Measurements from ENCODE around the gene SLC39A5. TPM values are rescaled to one million over a fixed set of nuclear protein-coding genes. Genes with fewer than 3 reads are reported as not detected.

SLC39A5 gene
- total RNA-seq, 2 donors from 2014 or later = 306 to 333 TPM

DNA sequence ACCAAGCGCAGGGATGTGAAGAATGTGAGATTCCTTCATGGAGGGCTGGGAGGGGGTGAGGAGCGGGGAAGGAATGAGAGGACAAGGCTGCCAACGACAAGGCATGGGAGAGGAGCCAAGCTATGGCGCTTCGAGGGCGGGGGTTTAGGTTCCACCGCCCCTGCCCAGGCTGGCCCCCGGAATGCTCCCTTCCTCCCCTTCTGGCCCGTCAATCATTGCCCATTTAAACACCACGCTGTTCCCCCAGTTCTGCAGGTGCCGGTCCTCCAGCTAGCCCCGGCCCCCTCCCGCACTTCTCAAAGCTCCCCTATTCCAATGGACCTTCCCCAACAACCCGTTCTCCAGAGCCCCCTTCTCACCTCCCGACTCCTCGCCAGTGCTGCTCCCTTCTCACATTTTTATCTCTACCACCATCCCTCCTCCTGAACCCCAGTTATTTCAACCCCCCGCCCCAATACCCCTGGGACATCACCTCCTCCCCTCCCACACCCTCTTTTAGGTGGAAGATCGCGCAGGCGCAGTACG lies 8.6 kb upstream of the SLC39A5 start:
- Histone ChIP-seq H3K4me3 (peak overlapping the region; percentile 52 to 66), H3K27ac (peak overlapping the region; percentile 96 to 98 (median 98)), H3K36me3 (replicated peaks in 1 of 2; ENCODE audit: insufficient read depth in 1 of 2, low read depth in 2 of 2) (no peaks in the 10 kb centered on the region), H3K27me3 (no peaks in the 10 kb centered on the region), H3K9me3 (no peaks in the 10 kb centered on the region), H3K4me1 (peaks cover 49% of the 10 kb centered on the region)
- DNase-seq = peak; percentile 58 to 67 (median 62)
- TF ChIP-seq POLR2A (IDR thresholded peaks at IDR 0.05) = no peak
- TF ChIP-seq, protein P1, sequence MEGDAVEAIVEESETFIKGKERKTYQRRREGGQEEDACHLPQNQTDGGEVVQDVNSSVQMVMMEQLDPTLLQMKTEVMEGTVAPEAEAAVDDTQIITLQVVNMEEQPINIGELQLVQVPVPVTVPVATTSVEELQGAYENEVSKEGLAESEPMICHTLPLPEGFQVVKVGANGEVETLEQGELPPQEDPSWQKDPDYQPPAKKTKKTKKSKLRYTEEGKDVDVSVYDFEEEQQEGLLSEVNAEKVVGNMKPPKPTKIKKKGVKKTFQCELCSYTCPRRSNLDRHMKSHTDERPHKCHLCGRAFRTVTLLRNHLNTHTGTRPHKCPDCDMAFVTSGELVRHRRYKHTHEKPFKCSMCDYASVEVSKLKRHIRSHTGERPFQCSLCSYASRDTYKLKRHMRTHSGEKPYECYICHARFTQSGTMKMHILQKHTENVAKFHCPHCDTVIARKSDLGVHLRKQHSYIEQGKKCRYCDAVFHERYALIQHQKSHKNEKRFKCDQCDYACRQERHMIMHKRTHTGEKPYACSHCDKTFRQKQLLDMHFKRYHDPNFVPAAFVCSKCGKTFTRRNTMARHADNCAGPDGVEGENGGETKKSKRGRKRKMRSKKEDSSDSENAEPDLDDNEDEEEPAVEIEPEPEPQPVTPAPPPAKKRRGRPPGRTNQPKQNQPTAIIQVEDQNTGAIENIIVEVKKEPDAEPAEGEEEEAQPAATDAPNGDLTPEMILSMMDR (IDR thresholded peaks at IDR 0.05) = no peak
- ATAC-seq = no peak
- intact Hi-C loops (cut with DNase I) = no loop called here
- 0 to 1% methylated on average over 20 to 21 of the region's 21 CpGs for WGBS, 2 donors

GRCh38 chr12:56221757-56222530 lies 7.9 kb upstream of the SLC39A5 start, which contains the start of gene RNF41:
RNF41 (minus strand) TSS chr12:56221922; CDS start chr12:56214047, 7,875 bp downstream.
- Histone ChIP-seq H3K4me3 (peak within 1 kb of the TSS; percentile 52 to 66), H3K36me3 (replicated peaks in 1 of 2; ENCODE audit: insufficient read depth in 1 of 2, low read depth in 2 of 2) (no peaks in the 10 kb centered on the region), H3K27me3 (no peaks in the 10 kb centered on the region), H3K4me1 (peaks cover 45% of the 10 kb centered on the region), H3K27ac (peak within 1 kb of the TSS; percentile 96 to 98 (median 98)), H3K9me3 (no peaks in the 10 kb centered on the region)
- TF ChIP-seq, protein P1 (IDR thresholded peaks at IDR 0.05) = peak in 2 of 7 experiments; percentile 24 to 27
- peak; percentile 94 to 98 (median 98) for TF ChIP-seq POLR2A (IDR thresholded peaks at IDR 0.05)
- DNase-seq = peak; percentile 98 to 99 (median 98)
- peak; percentile 85 for ATAC-seq
- 0 to 1% methylated on average over 11 to 42 of the region's 42 CpGs for WGBS, 2 donors
- intact Hi-C loops (cut with DNase I) = no loop called here

DNA sequence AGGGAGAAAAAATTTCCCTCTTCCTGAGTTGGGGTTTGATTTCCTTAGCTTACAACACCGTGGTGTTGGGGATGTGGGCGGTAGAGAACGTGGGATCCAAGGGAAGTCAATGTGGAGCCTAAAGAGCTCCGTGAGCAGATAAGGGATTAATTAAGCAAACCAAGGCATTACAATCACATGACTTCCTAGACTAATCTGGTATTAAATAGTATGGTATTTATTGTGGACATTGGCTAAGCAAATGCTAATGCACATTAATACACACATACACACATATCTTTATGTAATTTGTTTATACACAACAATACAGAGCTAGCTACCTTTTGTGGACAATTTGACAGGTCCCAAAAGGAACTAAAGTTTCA lies 7.3 kb upstream of the SLC39A5 start:
- H3K4me1 ChIP-seq = peaks cover 45% of the 10 kb centered on the region
- no peaks in the 10 kb centered on the region for H3K27me3 ChIP-seq
- 8 to 11% methylated on average over 4 of the region's 4 CpGs for WGBS, 2 donors
- peak overlapping the region; percentile 9 to 66 for H3K4me3 ChIP-seq
- no peak for ATAC-seq
- intact Hi-C loops (cut with DNase I) = no loop called here
- TF ChIP-seq, protein P1 (IDR thresholded peaks at IDR 0.05) = peak in 1 of 7 experiments; percentile 3
- no peak for TF ChIP-seq POLR2A (IDR thresholded peaks at IDR 0.05)
- H3K27ac ChIP-seq = peak overlapping the region; percentile 96 to 98 (median 98)
- no peaks in the 10 kb centered on the region for H3K36me3 ChIP-seq (replicated peaks in 1 of 2; ENCODE audit: insufficient read depth in 1 of 2, low read depth in 2 of 2)
- H3K9me3 ChIP-seq = no peaks in the 10 kb centered on the region
- no peak for DNase-seq

DNA sequence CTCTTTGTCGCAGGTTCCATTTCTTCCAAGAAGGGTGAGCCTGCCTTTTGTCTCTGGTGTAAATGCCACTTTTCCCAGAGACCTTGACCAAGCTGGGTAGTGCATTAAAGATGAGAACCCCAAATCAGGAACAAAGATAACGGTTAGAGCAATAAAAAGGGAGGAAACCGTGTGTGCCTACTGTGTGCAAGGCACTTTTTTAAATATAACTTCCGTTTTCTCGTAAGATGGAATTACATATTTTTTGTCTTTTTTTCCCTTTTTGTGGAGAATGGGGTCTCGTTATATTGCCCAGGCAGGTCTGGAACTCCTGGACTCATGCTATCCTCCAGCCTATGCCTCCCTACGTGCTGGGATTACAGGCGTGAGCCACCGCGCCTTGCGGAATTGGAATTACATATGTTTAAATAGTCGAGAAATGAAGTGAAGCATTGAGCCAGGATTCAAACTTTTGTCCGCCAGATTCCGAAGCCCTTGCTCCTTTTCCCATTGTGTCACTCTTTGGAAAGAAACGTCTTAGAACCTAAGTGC lies 6.2 kb upstream of the SLC39A5 start:
- no peaks in the 10 kb centered on the region for H3K9me3 ChIP-seq
- no peak overlapping the region for H3K4me3 ChIP-seq
- no peaks in the 10 kb centered on the region for H3K36me3 ChIP-seq (replicated peaks in 1 of 2; ENCODE audit: insufficient read depth in 1 of 2, low read depth in 2 of 2)
- TF ChIP-seq, protein P1 (IDR thresholded peaks at IDR 0.05) = no peak
- peak in 1 of 3 donors; percentile 62 for TF ChIP-seq POLR2A (IDR thresholded peaks at IDR 0.05)
- DNase-seq (no peak), ATAC-seq (no peak)
- 20 to 29% methylated on average over 14 to 15 of the region's 15 CpGs for WGBS, 2 donors
- no peaks in the 10 kb centered on the region for H3K27me3 ChIP-seq
- peaks cover 45% of the 10 kb centered on the region for H3K4me1 ChIP-seq
- intact Hi-C loops (cut with DNase I) = no loop called here
- peak overlapping the region; percentile 65 to 98 (median 96) for H3K27ac ChIP-seq
